ENCODE data around the gene SLC4A3.

The SLC4A3 gene

GRCh38 chr2:219591091-219591490 lies 36.3 kb upstream of the SLC4A3 start:
- no peak overlapping the region for H3K4me3 ChIP-seq (ENCODE audit: low read depth, low read length)
- H3K36me3 ChIP-seq (ENCODE audit: control insufficient read depth, insufficient read depth, low read length), result no peaks in the 10 kb centered on the region
- H3K9ac ChIP-seq, result no peak overlapping the region
- no peak overlapping the region for H2AFZ ChIP-seq
- H3K79me2 ChIP-seq, result no peaks in the 10 kb centered on the region
- no peaks in the 10 kb centered on the region for H3K9me3 ChIP-seq (ENCODE audit: control insufficient read depth, low read length)
- H3K4me2 ChIP-seq (ENCODE audit: low read length), result no peak overlapping the region
- no peaks in the 10 kb centered on the region for H3K27me3 ChIP-seq (ENCODE audit: control insufficient read depth, insufficient read depth, low read length)
- no peaks in the 10 kb centered on the region for H3K4me1 ChIP-seq
- H3K27ac ChIP-seq, result no peak overlapping the region
- TF ChIP-seq CTCF (IDR thresholded peaks at IDR 0.05), result no peak

GRCh38 chr2:219592736-219593135 lies 34.7 kb upstream of the SLC4A3 start:
- H3K27me3 ChIP-seq (ENCODE audit: control insufficient read depth, insufficient read depth, low read length), result no peaks in the 10 kb centered on the region
- H3K27ac ChIP-seq, result no peak overlapping the region
- H3K4me3 ChIP-seq (ENCODE audit: low read depth, low read length), result no peak overlapping the region
- H3K79me2 ChIP-seq, result no peaks in the 10 kb centered on the region
- no peak overlapping the region for H3K4me2 ChIP-seq (ENCODE audit: low read length)
- H3K9me3 ChIP-seq (ENCODE audit: control insufficient read depth, low read length), result no peaks in the 10 kb centered on the region
- H3K4me1 ChIP-seq, result peaks cover 5% of the 10 kb centered on the region
- no peaks in the 10 kb centered on the region for H3K36me3 ChIP-seq (ENCODE audit: control insufficient read depth, insufficient read depth, low read length)
- TF ChIP-seq CTCF (IDR thresholded peaks at IDR 0.05), result no peak
- H3K9ac ChIP-seq, result no peak overlapping the region
- H2AFZ ChIP-seq, result no peak overlapping the region

DNA sequence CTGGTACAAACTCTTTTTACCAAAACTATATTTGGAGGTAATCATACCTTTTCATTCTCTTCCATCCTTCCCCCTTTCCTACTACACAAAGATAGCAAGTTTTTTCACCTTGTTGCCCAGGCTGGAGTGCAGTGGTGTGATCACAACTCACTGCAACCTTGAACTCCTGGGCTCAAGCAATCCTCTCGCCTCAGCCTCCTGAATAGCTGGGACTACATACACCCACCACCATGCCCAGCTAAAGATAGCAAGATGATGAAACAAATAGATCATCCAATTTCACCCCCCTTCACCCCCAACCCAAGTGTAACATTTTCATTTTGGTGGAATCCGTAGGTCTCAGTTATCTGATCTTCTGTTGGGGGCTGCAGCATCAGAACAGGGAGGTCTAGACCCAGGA lies 34.3 kb upstream of the SLC4A3 start:
- Histone ChIP-seq H3K4me2 (ENCODE audit: low read length) (no peak overlapping the region), H3K36me3 (ENCODE audit: control insufficient read depth, insufficient read depth, low read length) (no peaks in the 10 kb centered on the region), H2AFZ (no peak overlapping the region), H3K27ac (no peak overlapping the region), H3K4me1 (peaks cover 5% of the 10 kb centered on the region), H3K9ac (no peak overlapping the region), H3K27me3 (ENCODE audit: control insufficient read depth, insufficient read depth, low read length) (no peaks in the 10 kb centered on the region), H3K79me2 (no peaks in the 10 kb centered on the region), H3K4me3 (ENCODE audit: low read depth, low read length) (no peak overlapping the region), H3K9me3 (ENCODE audit: control insufficient read depth, low read length) (no peaks in the 10 kb centered on the region)
- no peak for TF ChIP-seq CTCF (IDR thresholded peaks at IDR 0.05)

DNA sequence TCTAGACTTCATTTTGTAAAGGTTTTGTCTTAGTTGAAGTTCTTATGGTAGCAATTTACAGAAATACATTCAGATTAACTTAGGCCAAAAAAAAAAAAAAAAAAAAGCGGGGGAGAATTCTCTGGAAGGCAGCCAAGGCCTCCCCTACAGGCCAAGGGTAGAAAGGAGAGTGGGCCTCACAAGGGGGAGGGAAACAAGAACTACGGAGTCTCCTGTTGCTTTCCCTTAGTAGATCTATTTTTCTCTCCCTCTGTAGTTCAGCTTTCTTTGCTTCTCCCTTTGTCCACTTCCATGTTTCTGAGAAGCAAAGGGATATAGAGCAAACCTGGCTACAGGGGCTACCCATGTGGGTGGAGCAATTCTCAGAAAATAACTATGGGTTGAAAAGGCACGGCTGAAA lies 32.2 kb upstream of the SLC4A3 start:
- Histone ChIP-seq H3K9ac (no peak overlapping the region), H2AFZ (no peak overlapping the region), H3K4me1 (peaks cover 10% of the 10 kb centered on the region), H3K4me2 (ENCODE audit: low read length) (no peak overlapping the region), H3K9me3 (ENCODE audit: control insufficient read depth, low read length) (no peaks in the 10 kb centered on the region), H3K36me3 (ENCODE audit: control insufficient read depth, insufficient read depth, low read length) (no peaks in the 10 kb centered on the region), H3K79me2 (no peaks in the 10 kb centered on the region), H3K27me3 (ENCODE audit: control insufficient read depth, insufficient read depth, low read length) (no peaks in the 10 kb centered on the region), H3K4me3 (ENCODE audit: low read depth, low read length) (no peak overlapping the region), H3K27ac (no peak overlapping the region)
- TF ChIP-seq CTCF (IDR thresholded peaks at IDR 0.05), result no peak

DNA sequence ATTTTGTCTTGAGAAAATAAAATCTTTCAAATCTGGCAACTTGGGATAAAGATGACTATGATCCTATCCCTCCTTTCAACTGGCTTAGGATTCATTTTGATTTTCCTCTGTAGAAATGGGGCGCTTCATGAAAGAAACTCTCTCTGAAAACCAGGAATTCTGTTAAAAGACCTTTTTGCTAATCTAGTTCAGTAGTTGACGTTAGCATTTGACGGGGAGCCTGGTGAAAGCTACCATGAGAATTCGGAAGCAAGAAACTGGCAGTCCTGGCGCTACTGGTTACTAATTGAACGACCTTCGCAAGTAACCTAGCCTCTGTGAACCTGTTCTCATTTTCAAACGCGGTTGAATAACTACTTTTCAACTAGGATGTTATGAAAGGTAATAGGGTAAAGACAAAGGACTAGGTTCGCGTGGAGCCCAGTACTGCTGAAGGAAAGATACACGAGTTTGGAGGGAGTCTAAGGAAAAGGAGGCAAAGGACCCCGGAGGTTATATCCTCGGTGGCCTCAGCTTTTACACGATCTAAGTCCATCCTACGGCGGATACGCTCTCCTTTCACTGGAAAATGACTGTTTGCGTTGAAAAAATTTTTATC lies 30.4 kb upstream of the SLC4A3 start:
- peak overlapping the region; percentile 94 for H3K4me2 ChIP-seq (ENCODE audit: low read length)
- TF ChIP-seq CTCF (IDR thresholded peaks at IDR 0.05), result no peak
- no peaks in the 10 kb centered on the region for H3K27me3 ChIP-seq (ENCODE audit: control insufficient read depth, insufficient read depth, low read length)
- H3K9me3 ChIP-seq (ENCODE audit: control insufficient read depth, low read length), result no peaks in the 10 kb centered on the region
- H2AFZ ChIP-seq, result peak overlapping the region; percentile 83
- peak overlapping the region; percentile 90 for H3K27ac ChIP-seq
- no peaks in the 10 kb centered on the region for H3K79me2 ChIP-seq
- no peaks in the 10 kb centered on the region for H3K36me3 ChIP-seq (ENCODE audit: control insufficient read depth, insufficient read depth, low read length)
- H3K4me3 ChIP-seq (ENCODE audit: low read depth, low read length), result peak overlapping the region; percentile 97
- peaks cover 10% of the 10 kb centered on the region for H3K4me1 ChIP-seq
- H3K9ac ChIP-seq, result peak overlapping the region; percentile 47

Measured in parathyroid adenoma (tissue), 2 donors.